ENCODE measurements around the gene NRTN.

NRTN gene

DNA sequence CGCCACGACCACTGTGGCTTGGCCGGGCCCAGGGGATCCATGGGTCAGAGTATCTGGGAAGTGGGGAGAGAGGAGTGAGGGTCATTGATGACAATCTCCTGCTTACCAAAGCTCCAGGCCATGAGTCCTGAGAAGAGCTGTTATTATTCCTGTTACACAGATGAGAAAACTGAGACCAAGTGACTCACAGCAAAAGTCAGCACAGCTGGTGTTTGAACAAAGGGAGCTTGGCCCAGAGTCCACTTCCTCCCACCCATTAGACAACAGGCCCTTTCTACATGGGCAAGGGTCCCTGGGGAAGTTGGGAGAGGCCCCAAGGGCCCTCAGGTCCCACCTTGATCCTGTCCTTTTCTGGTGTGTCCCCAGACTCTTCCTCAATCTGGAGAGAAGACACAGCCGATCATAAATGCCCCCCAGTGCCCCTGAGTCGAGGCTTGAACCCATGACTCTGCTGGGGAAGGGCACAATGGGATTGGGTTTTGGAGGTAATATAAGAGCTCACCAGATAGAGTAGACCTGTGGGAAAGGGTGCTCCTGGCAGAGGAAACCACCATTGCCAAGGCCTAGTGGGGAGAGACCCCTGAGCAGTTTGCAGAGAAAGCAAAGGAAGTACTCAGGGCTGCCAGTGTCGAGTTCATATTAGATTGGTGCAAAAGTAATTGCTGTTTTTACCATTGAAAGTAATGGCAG lies 27.8 kb downstream of the NRTN start:
- TF ChIP-seq POLR2AphosphoS5 (IDR thresholded peaks at IDR 0.05; ENCODE audit: low read depth, low read length) (no peak), FOXP2 (optimal IDR thresholded peaks at IDR 0.05; ENCODE audit: borderline replicate concordance, extremely low read depth, extremely low read length, insufficient read depth) (no peak), TAF1 (IDR thresholded peaks at IDR 0.05; ENCODE audit: borderline replicate concordance, insufficient read depth, low read length) (no peak), SIN3A (IDR thresholded peaks at IDR 0.05; ENCODE audit: borderline replicate concordance, insufficient read depth, low read length) (no peak)
- TF ChIP-seq, protein P1, sequence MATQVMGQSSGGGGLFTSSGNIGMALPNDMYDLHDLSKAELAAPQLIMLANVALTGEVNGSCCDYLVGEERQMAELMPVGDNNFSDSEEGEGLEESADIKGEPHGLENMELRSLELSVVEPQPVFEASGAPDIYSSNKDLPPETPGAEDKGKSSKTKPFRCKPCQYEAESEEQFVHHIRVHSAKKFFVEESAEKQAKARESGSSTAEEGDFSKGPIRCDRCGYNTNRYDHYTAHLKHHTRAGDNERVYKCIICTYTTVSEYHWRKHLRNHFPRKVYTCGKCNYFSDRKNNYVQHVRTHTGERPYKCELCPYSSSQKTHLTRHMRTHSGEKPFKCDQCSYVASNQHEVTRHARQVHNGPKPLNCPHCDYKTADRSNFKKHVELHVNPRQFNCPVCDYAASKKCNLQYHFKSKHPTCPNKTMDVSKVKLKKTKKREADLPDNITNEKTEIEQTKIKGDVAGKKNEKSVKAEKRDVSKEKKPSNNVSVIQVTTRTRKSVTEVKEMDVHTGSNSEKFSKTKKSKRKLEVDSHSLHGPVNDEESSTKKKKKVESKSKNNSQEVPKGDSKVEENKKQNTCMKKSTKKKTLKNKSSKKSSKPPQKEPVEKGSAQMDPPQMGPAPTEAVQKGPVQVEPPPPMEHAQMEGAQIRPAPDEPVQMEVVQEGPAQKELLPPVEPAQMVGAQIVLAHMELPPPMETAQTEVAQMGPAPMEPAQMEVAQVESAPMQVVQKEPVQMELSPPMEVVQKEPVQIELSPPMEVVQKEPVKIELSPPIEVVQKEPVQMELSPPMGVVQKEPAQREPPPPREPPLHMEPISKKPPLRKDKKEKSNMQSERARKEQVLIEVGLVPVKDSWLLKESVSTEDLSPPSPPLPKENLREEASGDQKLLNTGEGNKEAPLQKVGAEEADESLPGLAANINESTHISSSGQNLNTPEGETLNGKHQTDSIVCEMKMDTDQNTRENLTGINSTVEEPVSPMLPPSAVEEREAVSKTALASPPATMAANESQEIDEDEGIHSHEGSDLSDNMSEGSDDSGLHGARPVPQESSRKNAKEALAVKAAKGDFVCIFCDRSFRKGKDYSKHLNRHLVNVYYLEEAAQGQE (IDR thresholded peaks at IDR 0.05; ENCODE audit: insufficient read depth in 1 of 2, low read depth in 2 of 2, low read length in 2 of 2): no peak

DNA sequence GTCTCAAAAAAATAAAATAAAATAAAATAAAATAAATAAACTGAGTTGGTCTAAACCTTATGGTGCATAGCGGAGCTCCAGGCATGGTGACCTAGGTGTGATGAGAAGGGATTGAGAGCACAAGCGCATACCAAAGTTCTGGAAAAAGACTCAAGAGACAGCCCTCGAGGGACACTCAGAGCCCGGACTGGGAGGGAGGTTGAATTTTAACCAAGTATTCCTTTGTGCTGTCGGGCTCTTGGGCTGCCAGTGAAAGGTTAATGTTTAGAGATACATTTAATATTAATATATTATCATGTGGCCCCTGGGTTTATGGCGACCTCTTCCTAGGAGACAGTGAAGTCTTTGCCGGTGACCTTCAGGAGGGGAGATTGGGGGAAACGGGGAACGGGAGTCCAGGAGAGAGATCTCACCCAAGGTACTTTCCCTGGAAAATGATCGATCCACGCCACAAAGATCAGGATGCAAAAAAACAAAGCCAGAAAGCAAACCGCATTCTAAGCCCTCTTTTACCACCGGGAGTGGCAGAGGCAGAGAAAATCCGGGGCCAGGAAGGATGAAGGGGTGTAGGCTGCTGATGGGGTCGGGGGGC lies 33.0 kb downstream of the NRTN start:
- TF ChIP-seq SIN3A (IDR thresholded peaks at IDR 0.05; ENCODE audit: borderline replicate concordance, insufficient read depth, low read length): no peak
- TF ChIP-seq, protein P1 (IDR thresholded peaks at IDR 0.05; ENCODE audit: insufficient read depth in 1 of 2, low read depth in 2 of 2, low read length in 2 of 2): no peak
- TF ChIP-seq POLR2AphosphoS5 (IDR thresholded peaks at IDR 0.05; ENCODE audit: low read depth, low read length): no peak
- TF ChIP-seq FOXP2 (optimal IDR thresholded peaks at IDR 0.05; ENCODE audit: borderline replicate concordance, extremely low read depth, extremely low read length, insufficient read depth): no peak
- TF ChIP-seq TAF1 (IDR thresholded peaks at IDR 0.05; ENCODE audit: borderline replicate concordance, insufficient read depth, low read length): no peak

DNA sequence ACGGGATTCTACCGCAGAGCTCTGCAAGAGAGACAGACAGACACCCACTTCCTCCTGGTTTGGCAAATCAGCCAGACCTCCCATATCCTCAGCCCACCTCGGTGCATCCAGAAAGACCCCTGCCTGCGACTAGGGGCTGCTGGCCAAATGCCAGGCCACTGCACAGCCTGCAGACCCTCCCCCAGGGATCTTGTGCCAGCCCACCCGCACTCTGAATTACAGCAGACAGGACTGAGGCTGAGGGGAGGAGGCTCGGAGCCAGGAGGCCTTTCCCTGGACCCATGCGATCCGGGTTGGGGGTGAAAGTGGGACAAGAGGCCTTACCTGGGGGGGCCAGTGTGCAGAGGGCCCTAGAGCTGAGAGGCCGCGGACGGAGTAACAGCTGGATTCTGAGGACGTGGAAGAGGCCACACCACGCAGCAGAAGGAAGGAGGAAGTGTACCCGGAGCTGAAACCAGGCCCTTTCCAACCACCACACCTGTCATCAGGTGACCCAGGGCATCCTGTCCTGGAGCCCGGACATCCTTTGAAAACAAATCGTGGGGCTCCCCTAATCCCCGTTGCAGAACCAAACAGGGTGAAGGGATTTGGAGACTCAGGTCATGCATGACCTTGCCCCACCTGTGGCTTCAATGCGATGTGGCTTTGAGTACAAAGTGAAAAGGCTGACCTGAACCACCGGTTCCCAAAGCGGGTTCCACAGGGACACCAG lies 33.6 kb downstream of the NRTN start:
- no peak for TF ChIP-seq TAF1 (IDR thresholded peaks at IDR 0.05; ENCODE audit: borderline replicate concordance, insufficient read depth, low read length)
- TF ChIP-seq, protein P1 (IDR thresholded peaks at IDR 0.05; ENCODE audit: insufficient read depth in 1 of 2, low read depth in 2 of 2, low read length in 2 of 2): no peak
- no peak for TF ChIP-seq POLR2AphosphoS5 (IDR thresholded peaks at IDR 0.05; ENCODE audit: low read depth, low read length)
- no peak for TF ChIP-seq SIN3A (IDR thresholded peaks at IDR 0.05; ENCODE audit: borderline replicate concordance, insufficient read depth, low read length)
- no peak for TF ChIP-seq FOXP2 (optimal IDR thresholded peaks at IDR 0.05; ENCODE audit: borderline replicate concordance, extremely low read depth, extremely low read length, insufficient read depth)

DNA sequence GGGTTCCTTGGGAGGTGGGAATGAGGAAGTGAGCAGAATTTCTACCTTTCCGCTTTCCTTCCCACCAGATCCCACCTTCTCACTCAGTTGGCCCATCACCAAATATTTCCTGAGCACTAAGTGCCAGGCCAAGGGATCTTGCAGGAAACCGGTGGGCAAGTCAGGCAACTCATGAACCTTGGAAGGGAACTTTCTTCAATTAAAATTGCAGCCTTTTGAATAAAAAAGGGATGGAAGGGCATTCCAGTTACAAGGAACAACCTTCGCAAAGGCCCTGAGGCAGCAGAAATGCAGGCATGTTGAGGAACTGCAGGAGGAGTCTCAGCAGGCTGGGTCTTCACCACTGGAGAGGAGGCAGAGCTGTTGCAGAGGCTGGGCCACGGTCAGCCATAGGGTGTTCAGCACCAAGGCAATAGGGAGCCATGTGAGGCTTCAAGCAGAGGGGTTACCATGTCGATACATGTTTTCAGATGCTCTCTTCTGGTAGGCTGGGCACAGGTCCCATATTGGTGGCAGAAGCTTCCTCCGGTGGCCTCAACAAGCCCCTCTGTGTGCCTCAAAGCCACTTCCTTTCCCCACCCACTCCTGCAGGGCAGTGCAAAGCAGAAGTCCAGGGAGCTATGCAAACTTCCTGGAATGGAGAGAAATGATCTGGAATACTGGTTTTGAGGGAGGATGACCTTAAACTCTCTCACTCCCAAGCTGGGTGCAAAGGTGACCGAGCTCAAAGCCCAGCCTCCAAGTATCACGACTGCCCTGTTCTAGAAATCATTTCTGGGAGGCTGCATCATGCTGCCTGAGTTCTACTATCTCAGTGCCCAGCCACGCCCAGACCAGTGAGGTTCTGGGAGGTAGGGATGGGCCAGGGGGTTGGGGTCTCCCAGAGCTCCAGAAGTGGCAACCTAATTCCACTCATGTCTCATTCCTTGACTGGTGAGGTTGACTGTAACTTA lies 34.5 kb downstream of the NRTN start, which contains the start of gene FUT6:
TSS of gene FUT6 (minus strand) at position 638 of the 953 bp plus-strand sequence. CDS start 7,135 bp downstream, outside the sequence.
- no peak for TF ChIP-seq POLR2AphosphoS5 (IDR thresholded peaks at IDR 0.05; ENCODE audit: low read depth, low read length)
- TF ChIP-seq TAF1 (IDR thresholded peaks at IDR 0.05; ENCODE audit: borderline replicate concordance, insufficient read depth, low read length): no peak
- no peak for TF ChIP-seq SIN3A (IDR thresholded peaks at IDR 0.05; ENCODE audit: borderline replicate concordance, insufficient read depth, low read length)
- TF ChIP-seq FOXP2 (optimal IDR thresholded peaks at IDR 0.05; ENCODE audit: borderline replicate concordance, extremely low read depth, extremely low read length, insufficient read depth): no peak
- TF ChIP-seq, protein P1 (IDR thresholded peaks at IDR 0.05; ENCODE audit: insufficient read depth in 1 of 2, low read depth in 2 of 2, low read length in 2 of 2): no peak

Measured in PFSK-1 (cell line).